Stimulated activated CD8-positive, alpha-beta memory T cell treated with anti-CD3 and anti-CD28 coated beads, Interleukin-15, amount 100 ng/mL, for 24 hours (primary cell): Measurements from ENCODE around the gene KIF1A.

Experiments
- DNase-seq: peaks from one replicate; pipeline ENCODE4 v3.0.0-alpha.2; 2020; ENCODE audit warnings: low read depth

Gene KIF1A

GRCh38 chr2:240767341-240767740 lies 52.7 kb downstream of the KIF1A start:
- no peak for DNase-seq

GRCh38 chr2:240766072-240766471 lies 53.9 kb downstream of the KIF1A start:
- DNase-seq = no peak

GRCh38 chr2:240765007-240765406 lies 55.0 kb downstream of the KIF1A start:
- no peak for DNase-seq

GRCh38 chr2:240764605-240765004 lies 55.4 kb downstream of the KIF1A start:
- DNase-seq = no peak

GRCh38 chr2:240762971-240763370 lies 57.0 kb downstream of the KIF1A start:
- no peak for DNase-seq

GRCh38 chr2:240762249-240762648 lies 57.8 kb downstream of the KIF1A start:
- DNase-seq = no peak

- DNase-seq = no peak
These were observed 59.3 kb downstream of the KIF1A start for GRCh38 chr2:240760576-240761246.

GRCh38 chr2:240760121-240760520 lies 59.9 kb downstream of the KIF1A start:
- no peak for DNase-seq

- DNase-seq = no peak
These were observed 60.6 kb downstream of the KIF1A start for GRCh38 chr2:240759459-240759858.

- no peak for DNase-seq
These were observed 62.9 kb downstream of the KIF1A start for GRCh38 chr2:240757086-240757614.

- no peak for DNase-seq
These were observed 67.8 kb downstream of the KIF1A start for GRCh38 chr2:240752209-240752608.

- no peak for DNase-seq
These were observed 69.6 kb downstream of the KIF1A start for GRCh38 chr2:240750409-240750808.

- DNase-seq = no peak
These were observed 70.5 kb downstream of the KIF1A start for GRCh38 chr2:240749516-240749915.

GRCh38 chr2:240747256-240747655 lies 72.8 kb downstream of the KIF1A start:
- no peak for DNase-seq

GRCh38 chr2:240746671-240747070 lies 73.3 kb downstream of the KIF1A start:
- no peak for DNase-seq

GRCh38 chr2:240745962-240746361 lies 74.1 kb downstream of the KIF1A start:
- no peak for DNase-seq

GRCh38 chr2:240745456-240745855 lies 74.6 kb downstream of the KIF1A start:
- DNase-seq = no peak

GRCh38 chr2:240742602-240743095 lies 77.4 kb downstream of the KIF1A start:
- no peak for DNase-seq

GRCh38 chr2:240741091-240741490 lies 78.9 kb downstream of the KIF1A start:
- DNase-seq = no peak

GRCh38 chr2:240739797-240740196 lies 80.2 kb downstream of the KIF1A start:
- DNase-seq = no peak

- DNase-seq = no peak
These were observed 82.1 kb downstream of the KIF1A start for GRCh38 chr2:240737958-240738357.

- no peak for DNase-seq
These were observed 82.5 kb downstream of the KIF1A start for GRCh38 chr2:240737512-240737911.

- no peak for DNase-seq
These were observed 83.5 kb downstream of the KIF1A start for GRCh38 chr2:240736281-240737250.
